ENCODE data around the gene MBLAC1.
"Not testable (repeated sequence)": the region's sequence is repeated elsewhere in the genome, so short reads cannot be mapped to it uniquely, and the experiment has no call there.

Gene MBLAC1

GRCh38 chr7:100142461-100142860, 15.7 kb downstream of the MBLAC1 start:
- no peak for ATAC-seq
- TF ChIP-seq CSRNP3 (CRISPR knock-in tag; IDR thresholded peaks at IDR 0.05) (no peak), ZFP3 (CRISPR knock-in tag; IDR thresholded peaks at IDR 0.05) (no peak), ZC3H10 (CRISPR knock-in tag; IDR thresholded peaks at IDR 0.05) (no peak), POU6F1 (CRISPR knock-in tag; IDR thresholded peaks at IDR 0.05; ENCODE audit: borderline replicate concordance, low read depth) (no peak), ZNF565 (CRISPR knock-in tag; conservative IDR thresholded peaks at IDR 0.05; ENCODE audit: low read depth) (no peak), ZNF70 (CRISPR knock-in tag; IDR thresholded peaks at IDR 0.05) (no peak), GLIS3 (CRISPR knock-in tag; IDR thresholded peaks at IDR 0.05) (no peak)

GRCh38 chr7:100146350-100146749, 19.6 kb downstream of the MBLAC1 start:
- not testable (repeated sequence) for ATAC-seq

- ATAC-seq: no peak
- TF ChIP-seq GLIS3 (CRISPR knock-in tag; IDR thresholded peaks at IDR 0.05) (no peak), OSR1 (CRISPR knock-in tag; IDR thresholded peaks at IDR 0.05) (no peak), CSRNP3 (CRISPR knock-in tag; IDR thresholded peaks at IDR 0.05) (no peak), ESRRG (CRISPR knock-in tag; IDR thresholded peaks at IDR 0.05) (no peak), CREB5 (CRISPR knock-in tag; IDR thresholded peaks at IDR 0.05; ENCODE audit: low read depth) (no peak), ZC3H10 (CRISPR knock-in tag; IDR thresholded peaks at IDR 0.05) (no peak), ZFP30 (CRISPR knock-in tag; IDR thresholded peaks at IDR 0.05) (no peak), PATZ1 (CRISPR knock-in tag; IDR thresholded peaks at IDR 0.05; ENCODE audit: borderline replicate concordance) (no peak), PPARA (CRISPR knock-in tag; IDR thresholded peaks at IDR 0.05; ENCODE audit: borderline replicate concordance) (no peak), ZNF70 (CRISPR knock-in tag; IDR thresholded peaks at IDR 0.05) (no peak), BACH2 (CRISPR knock-in tag; IDR thresholded peaks at IDR 0.05; ENCODE audit: borderline replicate concordance) (no peak), TCF4 (CRISPR knock-in tag; IDR thresholded peaks at IDR 0.05; ENCODE audit: borderline replicate concordance) (no peak), CSDC2 (CRISPR knock-in tag; IDR thresholded peaks at IDR 0.05) (no peak), TSHZ2 (CRISPR knock-in tag; IDR thresholded peaks at IDR 0.05) (no peak)
Observed at GRCh38 chr7:100147278-100147677, 20.5 kb downstream of the MBLAC1 start.

GRCh38 chr7:100148225-100148558, 21.4 kb downstream of the MBLAC1 start:
- TF ChIP-seq ESRRG (CRISPR knock-in tag; IDR thresholded peaks at IDR 0.05) (no peak), CSDC2 (CRISPR knock-in tag; IDR thresholded peaks at IDR 0.05) (no peak), CREB5 (CRISPR knock-in tag; IDR thresholded peaks at IDR 0.05; ENCODE audit: low read depth) (no peak), CSRNP3 (CRISPR knock-in tag; IDR thresholded peaks at IDR 0.05) (no peak), ZNF565 (CRISPR knock-in tag; conservative IDR thresholded peaks at IDR 0.05; ENCODE audit: low read depth) (no peak), GLIS3 (CRISPR knock-in tag; IDR thresholded peaks at IDR 0.05) (no peak), ZFP3 (CRISPR knock-in tag; IDR thresholded peaks at IDR 0.05) (no peak), BACH2 (CRISPR knock-in tag; IDR thresholded peaks at IDR 0.05; ENCODE audit: borderline replicate concordance) (no peak), PATZ1 (CRISPR knock-in tag; IDR thresholded peaks at IDR 0.05; ENCODE audit: borderline replicate concordance) (no peak), SNAI2 (CRISPR knock-in tag; IDR thresholded peaks at IDR 0.05) (no peak), RARB (CRISPR knock-in tag; IDR thresholded peaks at IDR 0.05) (no peak), ZNF8 (CRISPR knock-in tag; IDR thresholded peaks at IDR 0.05) (no peak)
- ATAC-seq: no peak

Data from SK-N-SH treated with all-trans-retinoic acid at 6 μM for 48 hours (cell line).